H1 (cell line): Measurements from ENCODE around the gene COMMD2. TPM values are rescaled to one million over a fixed set of nuclear protein-coding genes. Genes with fewer than 3 reads are reported as not detected.

Experiments
- CTCF ChIA-PET: fragments of 300-600 bp; sonication (Branson Sonifier 250); formaldehyde crosslinking; loops from one replicate; lab custom pipeline; 2021; ENCODE audit not compliant: partially characterized antibody; lab: Charles Lee
- POLR2A ChIA-PET: fragments of 300-600 bp; sonication (Branson Sonifier 250); formaldehyde crosslinking; loops from one replicate; lab custom pipeline; 2021; ENCODE audit warnings: inconsistent platforms; ENCODE audit not compliant: partially characterized antibody; lab: Charles Lee
- DNase-seq, 2 experiments: peaks; one replicate each; pipeline versions ENCODE4 v3.0.0 to v3.0.0-alpha.2; 2010 to 2022; ENCODE audit warnings: low spot score in 2 of 2, low read depth in 1 of 2, mixed read lengths in 1 of 2
- FAIRE-seq: peaks from 2 replicates; lab custom pipeline; 2011; peaks lifted over from hg19 to GRCh38; lab: Jason Lieb, UNC
- H2AFZ ChIP-seq: 2 replicates; pipeline ENCODE4 v1.8.1; 2012; ENCODE audit warnings: low read length, inconsistent platforms
- H2AK5ac ChIP-seq: 2 replicates; pipeline ENCODE4 v1.6.1; 2013; ENCODE audit warnings: low read depth, low read length
- H2BK120ac ChIP-seq: replicated peaks from 2 replicates; pipeline ENCODE3; 2013; ENCODE audit warnings: low read depth, low read length, inconsistent platforms
- H2BK12ac ChIP-seq: 2 replicates; pipeline ENCODE4 v1.6.1; 2013; ENCODE audit warnings: low read depth, low read length
- H2BK15ac ChIP-seq: 2 replicates; pipeline ENCODE4 v1.6.1; 2013; ENCODE audit warnings: low read length
- H2BK20ac ChIP-seq: 2 replicates; pipeline ENCODE4 v1.6.1; 2013; ENCODE audit warnings: low read length
- H2BK5ac ChIP-seq: 2 replicates; pipeline ENCODE4 v1.6.1; 2013; ENCODE audit warnings: low read depth, low read length
- H3K14ac ChIP-seq: 2 replicates; pipeline ENCODE4 v1.6.1; 2013; ENCODE audit warnings: inconsistent platforms; ENCODE audit not compliant: insufficient read length
- H3K18ac ChIP-seq: 2 replicates; pipeline ENCODE4 v1.6.1; 2013; ENCODE audit warnings: low read length; ENCODE audit errors: extremely low read depth
- H3K23ac ChIP-seq: 2 replicates; pipeline ENCODE4 v1.6.1; 2013; ENCODE audit warnings: inconsistent platforms; ENCODE audit not compliant: insufficient read length
- H3K23me2 ChIP-seq: 2 replicates; pipeline ENCODE4 v1.6.1; 2013; ENCODE audit warnings: low read depth, low read length
- H3K27ac ChIP-seq: 2 replicates; pipeline ENCODE4 v1.6.1; 2011; ENCODE audit warnings: low read depth, low read length, inconsistent platforms
- H3K27me3 ChIP-seq, 4 experiments: replicated peaks in 1 of 4; 1 replicate in 1 of 4; 2 replicates in 3 of 4; pipeline versions ENCODE4 v1.6.1 to v1.8.1; 2011 to 2013; ENCODE audit warnings: low read length in 3 of 4, mild to moderate bottlenecking in 3 of 4, inconsistent platforms in 2 of 4, mixed read lengths in 2 of 4, moderate library complexity in 1 of 4; ENCODE audit not compliant: control insufficient read depth in 3 of 4, insufficient read depth in 3 of 4; ENCODE audit errors: extremely low read depth in 1 of 4
- H3K36me3 ChIP-seq, 4 experiments: 2 replicates each; pipeline versions ENCODE4 v1.6.1 to v1.8.1; 2011 to 2013; ENCODE audit warnings: mild to moderate bottlenecking in 4 of 4, low read length in 3 of 4, moderate library complexity in 2 of 4, control low read depth in 1 of 4, inconsistent platforms in 1 of 4; ENCODE audit not compliant: insufficient read depth in 4 of 4, control insufficient read depth in 2 of 4
- H3K4ac ChIP-seq: replicated peaks from 2 replicates; pipeline ENCODE3; 2013; ENCODE audit warnings: low read length, low read depth, mixed read lengths, inconsistent platforms; ENCODE audit not compliant: insufficient read length
- H3K4me1 ChIP-seq, 4 experiments: replicated peaks in 1 of 4; 1 replicate in 1 of 4; 2 replicates in 3 of 4; pipeline versions ENCODE4 v1.6.1 to v1.8.1; 2011 to 2013; ENCODE audit warnings: low read length in 3 of 4, inconsistent platforms in 2 of 4, mixed read lengths in 1 of 4; ENCODE audit not compliant: insufficient read depth in 4 of 4, control insufficient read depth in 3 of 4
- H3K4me2 ChIP-seq, 2 experiments: 2 replicates each; pipeline versions ENCODE4 v1.6.1 to v1.8.1; 2011 to 2013; ENCODE audit warnings: low read depth in 2 of 2, low read length in 2 of 2, control low read depth in 1 of 2, inconsistent platforms in 1 of 2, mild to moderate bottlenecking in 1 of 2; ENCODE audit not compliant: insufficient read depth in 1 of 2
- H3K4me3 ChIP-seq, 4 experiments: fragments of 200-600, 300-600 bp in 1 of 4; sonication (generic), shearing (Covaris generic), sonication (Bioruptor Twin) in 1 of 4; 2 replicates each; pipeline versions ENCODE4 v1.5.1 to v1.8.1; 2011 to 2016; ENCODE audit warnings: low read length in 4 of 4, low read depth in 3 of 4, control low read depth in 2 of 4, inconsistent platforms in 2 of 4, mild to moderate bottlenecking in 2 of 4, mixed read lengths in 1 of 4, moderate library complexity in 1 of 4; ENCODE audit not compliant: insufficient read depth in 2 of 4; ENCODE audit errors: extremely low read depth in 1 of 4
- H3K56ac ChIP-seq: replicated peaks from 2 replicates; pipeline ENCODE3; 2013; ENCODE audit warnings: low read depth, mild to moderate bottlenecking, mixed read lengths, low read length, inconsistent platforms; ENCODE audit not compliant: insufficient read length
- H3K79me1 ChIP-seq: 2 replicates; pipeline ENCODE4 v1.6.1; 2013; ENCODE audit warnings: low read depth, low read length, control low read depth
- H3K79me2 ChIP-seq, 2 experiments: 2 replicates each; pipeline versions ENCODE4 v1.6.1 to v1.8.1; 2012 to 2013; ENCODE audit warnings: low read length in 2 of 2, mild to moderate bottlenecking in 2 of 2, inconsistent platforms in 1 of 2; ENCODE audit not compliant: insufficient read depth in 2 of 2, control insufficient read depth in 1 of 2
- H3K9ac ChIP-seq, 4 experiments: replicated peaks in 1 of 4; 1 replicate in 1 of 4; 2 replicates in 3 of 4; pipeline versions ENCODE4 v1.6.1 to v1.8.1; 2011 to 2013; ENCODE audit warnings: low read depth in 3 of 4, low read length in 3 of 4, control low read depth in 2 of 4, mild to moderate bottlenecking in 2 of 4, moderate library complexity in 2 of 4, inconsistent platforms in 1 of 4; ENCODE audit errors: extremely low read depth in 1 of 4
- H3K9me3 ChIP-seq, 2 experiments: 2 replicates each; pipeline versions ENCODE4 v1.6.1 to v1.8.1; 2012 to 2013; ENCODE audit warnings: mild to moderate bottlenecking in 2 of 2, moderate library complexity in 2 of 2, control low read depth in 1 of 2, inconsistent platforms in 1 of 2, low read depth in 1 of 2, low read length in 1 of 2, mixed read lengths in 1 of 2; ENCODE audit not compliant: insufficient read depth in 2 of 2
- H4K20me1 ChIP-seq, 2 experiments: replicated peaks in 1 of 2; 2 replicates each; pipeline versions ENCODE3 to v1.8.1; 2011 to 2013; ENCODE audit warnings: inconsistent platforms in 2 of 2, low read length in 2 of 2, mild to moderate bottlenecking in 1 of 2; ENCODE audit not compliant: insufficient read depth in 2 of 2, control insufficient read depth in 1 of 2
- H4K5ac ChIP-seq: 2 replicates; pipeline ENCODE4 v1.6.1; 2013; ENCODE audit warnings: low read length, low read depth, mixed read lengths, inconsistent platforms; ENCODE audit not compliant: insufficient read length
- H4K8ac ChIP-seq: 2 replicates; pipeline ENCODE4 v1.8.0; 2013; ENCODE audit warnings: mild to moderate bottlenecking, moderate library complexity, low read length, inconsistent platforms; ENCODE audit not compliant: insufficient read depth; ENCODE audit errors: extremely low read depth
- H4K91ac ChIP-seq: replicated peaks from 2 replicates; pipeline ENCODE3; 2013; ENCODE audit warnings: low read length, mixed read lengths, inconsistent platforms; ENCODE audit not compliant: insufficient read length
- GTF2F1 ChIP-seq: IDR thresholded peaks from 2 replicates; pipeline ENCODE4 v1.6.1; 2012; ENCODE audit warnings: low read depth, low read length, improper control_type of control experiment, borderline replicate concordance
- KDM4A ChIP-seq: IDR thresholded peaks from one replicate; pipeline ENCODE4 v1.7.1; 2012; ENCODE audit warnings: low read depth, mild to moderate bottlenecking, moderate library complexity, low read length, inconsistent platforms; ENCODE audit not compliant: severe bottlenecking
- NANOG ChIP-seq: IDR thresholded peaks from 2 replicates; pipeline ENCODE4 v1.6.1; 2011; ENCODE audit warnings: low read length, low read depth, mild to moderate bottlenecking, inconsistent platforms; ENCODE audit not compliant: insufficient read depth, poor library complexity, severe bottlenecking
- NRF1 ChIP-seq: IDR thresholded peaks from 2 replicates; pipeline ENCODE4 v1.6.1; 2011; ENCODE audit warnings: mild to moderate bottlenecking, low read depth, low read length, improper control_type of control experiment
- PHF8 ChIP-seq: fragments of 200-600 bp; sonication (generic); conservative IDR thresholded peaks from 2 replicates; pipeline ENCODE4 v1.7.1; 2012; ENCODE audit warnings: low read depth, mild to moderate bottlenecking, inconsistent platforms, low read length, moderate library complexity
- POLR2A ChIP-seq, 2 experiments: IDR thresholded peaks; 1 replicate in 1 of 2; 2 replicates in 1 of 2; pipeline ENCODE4 v1.6.1; 2011; ENCODE audit warnings: low read depth in 2 of 2, low read length in 2 of 2, mild to moderate bottlenecking in 2 of 2; ENCODE audit errors: control extremely low read depth in 1 of 2
- POU5F1 ChIP-seq: IDR thresholded peaks from 2 replicates; pipeline ENCODE4 v1.6.1; 2011; ENCODE audit warnings: low read depth, mild to moderate bottlenecking, low read length, moderate library complexity
- RAD21 ChIP-seq, 2 experiments: IDR thresholded peaks in 1 of 2; conservative IDR thresholded peaks in 1 of 2; 2 replicates each; pipeline ENCODE4 v1.6.1; 2011; ENCODE audit warnings: low read depth in 2 of 2, low read length in 2 of 2, improper control_type of control experiment in 1 of 2, inconsistent platforms in 1 of 2, mild to moderate bottlenecking in 1 of 2, moderate library complexity in 1 of 2
- SIX5 ChIP-seq: IDR thresholded peaks from 2 replicates; pipeline ENCODE4 v1.6.1; 2011; ENCODE audit warnings: mild to moderate bottlenecking, low read depth, low read length
- SP2 ChIP-seq: IDR thresholded peaks from 2 replicates; pipeline ENCODE4 v1.6.1; 2012; ENCODE audit warnings: mild to moderate bottlenecking, low read length, inconsistent platforms
- YY1 ChIP-seq: IDR thresholded peaks from 2 replicates; pipeline ENCODE4 v1.6.1; 2011; ENCODE audit warnings: low read depth, mild to moderate bottlenecking, low read length
- WGBS, 2 experiments: shearing (Covaris generic) in 1 of 2; methylation state at CpG; one replicate each; pipeline versions ENCODE4 v1.1.6 to v1.1.7; 2013 to 2015; ENCODE audit warnings: low lambda C conversion rate in 2 of 2, mixed read lengths in 2 of 2, inconsistent platforms in 1 of 2, low coverage in 1 of 2, missing lambda C conversion rate in 1 of 2; ENCODE audit not compliant: insufficient replicate concordance in 2 of 2, insufficient coverage in 1 of 2, insufficient read length in 1 of 2; ENCODE audit errors: extremely low coverage in 1 of 2, missing lambda C conversion rate in 1 of 2; 5-methylcytosine and 5-hydroxymethylcytosine counted together
- polyA plus RNA-seq, 7 experiments: library from polyadenylated mRNA; depleted of rRNA in 3 of 7; stranded (reverse) in 5 of 7; unstranded in 2 of 7; fragments of >200 nt in 5 of 7; fragments of 200-250 nt in 2 of 7; gene quantifications; 1 replicate in 5 of 7; 2 replicates in 1 of 7; 4 replicates in 1 of 7; pipeline versions ENCODE4 v1.2.1 to v1.2.3, GENCODE V29; 2011 to 2013; ENCODE audit warnings: missing spikeins in 2 of 7, mixed read lengths in 2 of 7
- total RNA-seq: library from RNA; stranded (reverse); fragmentation: NEBNext Ultra II Directional; extraction: Animal tissue kit (Norgen Biotek cat#: 25700); gene quantifications from 2 replicates; pipeline ENCODE4 v1.2.1, GENCODE V29; 2021
- TF ChIP-seq, protein P1 (sequence below): IDR thresholded peaks from 2 replicates; pipeline ENCODE4 v1.6.1; 2012; ENCODE audit warnings: low read length, inconsistent platforms
- TF ChIP-seq, protein P2 (sequence below): IDR thresholded peaks from 2 replicates; pipeline ENCODE4 v1.6.1; 2012; ENCODE audit warnings: inconsistent platforms

Gene COMMD2
- total and polyA plus RNA-seq, 2 of the 8 experiments (the other 6 are each of a cell fraction or from before 2014, with no cell fraction given): 20.2 to 57.2 TPM

DNA sequence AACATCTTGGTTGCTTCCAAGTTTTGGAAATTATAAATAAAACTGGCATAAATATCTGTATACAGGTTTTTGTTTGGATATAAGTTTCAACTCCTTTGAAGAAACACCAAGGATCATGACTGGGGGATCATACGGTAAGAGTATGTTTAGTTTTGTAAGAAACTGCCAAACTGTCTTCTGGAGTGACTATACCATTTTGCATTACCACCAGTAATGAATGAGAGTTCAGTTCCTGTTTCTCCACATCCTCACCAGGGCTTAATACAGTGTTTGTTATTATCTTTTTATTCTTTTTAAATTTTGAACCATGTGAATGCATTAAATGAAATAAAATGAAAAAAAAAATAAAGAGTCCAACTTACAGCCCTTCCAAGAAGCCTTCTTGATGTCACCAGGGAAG is 43.7 kb upstream of the COMMD2 start:
- no peak overlapping the region for H4K91ac ChIP-seq
- no peaks in the 10 kb centered on the region for H3K4me1 ChIP-seq
- H2AFZ ChIP-seq: no peak overlapping the region
- no peak overlapping the region for H2BK120ac ChIP-seq
- no peak overlapping the region for H3K4me3 ChIP-seq
- no peaks in the 10 kb centered on the region for H4K20me1 ChIP-seq
- CTCF ChIA-PET: interaction anchor here (0.7 kb wide), 1 partner anchor 1328 kb away, joined by 4 read pairs; no protein-coding TSS in a partner anchor
- DNase-seq (no peak), FAIRE-seq (no peak)
- H2BK5ac ChIP-seq: no peak overlapping the region
- no peak overlapping the region for H2BK15ac ChIP-seq
- no peaks in the 10 kb centered on the region for H3K79me2 ChIP-seq
- no peak overlapping the region for H2BK20ac ChIP-seq
- no peak overlapping the region for H4K5ac ChIP-seq
- no peaks in the 10 kb centered on the region for H3K9me3 ChIP-seq
- no peak overlapping the region for H3K4me2 ChIP-seq
- H3K23me2 ChIP-seq: no peaks in the 10 kb centered on the region; the same call in 1 of the 2 replicates
- no peaks in the 10 kb centered on the region for H3K36me3 ChIP-seq
- H4K8ac ChIP-seq: no peak overlapping the region
- H3K4ac ChIP-seq: no peak overlapping the region
- no peak overlapping the region for H3K56ac ChIP-seq
- H3K18ac ChIP-seq: no peak overlapping the region
- H2AK5ac ChIP-seq: no peak overlapping the region
- no peak overlapping the region for H3K14ac ChIP-seq
- POLR2A ChIA-PET: no interaction called here
- H3K79me1 ChIP-seq: no peaks in the 10 kb centered on the region
- H2BK12ac ChIP-seq: no peak overlapping the region
- no peak overlapping the region for H3K9ac ChIP-seq
- no peaks in the 10 kb centered on the region for H3K27me3 ChIP-seq
- no peak overlapping the region for H3K23ac ChIP-seq
- WGBS, 2 experiments: 91% methylated on average over 1 of the region's 1 CpG; no CpG with 5 or more reads in 1 of the 2 experiments
- H3K27ac ChIP-seq: no peak overlapping the region
- TF ChIP-seq SIX5: no peak
- TF ChIP-seq, protein P1, sequence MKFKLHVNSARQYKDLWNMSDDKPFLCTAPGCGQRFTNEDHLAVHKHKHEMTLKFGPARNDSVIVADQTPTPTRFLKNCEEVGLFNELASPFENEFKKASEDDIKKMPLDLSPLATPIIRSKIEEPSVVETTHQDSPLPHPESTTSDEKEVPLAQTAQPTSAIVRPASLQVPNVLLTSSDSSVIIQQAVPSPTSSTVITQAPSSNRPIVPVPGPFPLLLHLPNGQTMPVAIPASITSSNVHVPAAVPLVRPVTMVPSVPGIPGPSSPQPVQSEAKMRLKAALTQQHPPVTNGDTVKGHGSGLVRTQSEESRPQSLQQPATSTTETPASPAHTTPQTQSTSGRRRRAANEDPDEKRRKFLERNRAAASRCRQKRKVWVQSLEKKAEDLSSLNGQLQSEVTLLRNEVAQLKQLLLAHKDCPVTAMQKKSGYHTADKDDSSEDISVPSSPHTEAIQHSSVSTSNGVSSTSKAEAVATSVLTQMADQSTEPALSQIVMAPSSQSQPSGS: no peak
- TF ChIP-seq GTF2F1: no peak
- no peak for TF ChIP-seq NANOG
- TF ChIP-seq KDM4A: no peak
- no peak for TF ChIP-seq YY1
- TF ChIP-seq, protein P2, sequence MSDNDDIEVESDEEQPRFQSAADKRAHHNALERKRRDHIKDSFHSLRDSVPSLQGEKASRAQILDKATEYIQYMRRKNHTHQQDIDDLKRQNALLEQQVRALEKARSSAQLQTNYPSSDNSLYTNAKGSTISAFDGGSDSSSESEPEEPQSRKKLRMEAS: no peak
- TF ChIP-seq POLR2A (IDR thresholded peaks at IDR 0.05; ENCODE audit: control extremely low read depth in 1 of 2, low read depth in 2 of 2, low read length in 2 of 2): no peak
- TF ChIP-seq POU5F1: no peak
- TF ChIP-seq SP2: no peak
- no peak for TF ChIP-seq NRF1
- no peak for TF ChIP-seq RAD21 (IDR thresholded peaks at IDR 0.05 in 1 of 2, conservative IDR thresholded peaks at IDR 0.05 in 1 of 2; ENCODE audit: low read depth in 2 of 2, low read length in 2 of 2)
- TF ChIP-seq PHF8: no peak
